Measurements from ENCODE around the gene PLCB4.

Gene PLCB4

DNA sequence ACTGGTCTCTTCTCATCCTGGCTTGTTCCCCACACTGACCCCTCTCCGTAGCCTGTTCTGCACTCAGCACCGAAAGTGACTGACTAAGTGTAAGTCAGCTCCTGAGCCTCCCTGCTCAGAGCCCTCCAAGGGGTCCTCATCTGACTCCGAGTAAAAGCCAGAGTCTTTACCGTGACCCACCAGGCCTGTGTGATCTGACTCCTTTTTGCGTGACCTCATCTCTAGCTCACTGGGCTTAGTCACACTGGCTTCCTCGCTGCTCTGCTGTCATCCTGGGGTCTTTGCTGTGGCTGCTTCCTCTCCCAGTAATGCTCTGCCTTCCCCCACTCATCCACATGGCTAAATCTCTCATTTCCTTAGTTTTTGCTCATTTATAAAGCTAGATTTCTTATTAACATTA lies 116.6 kb downstream of the PLCB4 start:
- TF ChIP-seq, protein P1, sequence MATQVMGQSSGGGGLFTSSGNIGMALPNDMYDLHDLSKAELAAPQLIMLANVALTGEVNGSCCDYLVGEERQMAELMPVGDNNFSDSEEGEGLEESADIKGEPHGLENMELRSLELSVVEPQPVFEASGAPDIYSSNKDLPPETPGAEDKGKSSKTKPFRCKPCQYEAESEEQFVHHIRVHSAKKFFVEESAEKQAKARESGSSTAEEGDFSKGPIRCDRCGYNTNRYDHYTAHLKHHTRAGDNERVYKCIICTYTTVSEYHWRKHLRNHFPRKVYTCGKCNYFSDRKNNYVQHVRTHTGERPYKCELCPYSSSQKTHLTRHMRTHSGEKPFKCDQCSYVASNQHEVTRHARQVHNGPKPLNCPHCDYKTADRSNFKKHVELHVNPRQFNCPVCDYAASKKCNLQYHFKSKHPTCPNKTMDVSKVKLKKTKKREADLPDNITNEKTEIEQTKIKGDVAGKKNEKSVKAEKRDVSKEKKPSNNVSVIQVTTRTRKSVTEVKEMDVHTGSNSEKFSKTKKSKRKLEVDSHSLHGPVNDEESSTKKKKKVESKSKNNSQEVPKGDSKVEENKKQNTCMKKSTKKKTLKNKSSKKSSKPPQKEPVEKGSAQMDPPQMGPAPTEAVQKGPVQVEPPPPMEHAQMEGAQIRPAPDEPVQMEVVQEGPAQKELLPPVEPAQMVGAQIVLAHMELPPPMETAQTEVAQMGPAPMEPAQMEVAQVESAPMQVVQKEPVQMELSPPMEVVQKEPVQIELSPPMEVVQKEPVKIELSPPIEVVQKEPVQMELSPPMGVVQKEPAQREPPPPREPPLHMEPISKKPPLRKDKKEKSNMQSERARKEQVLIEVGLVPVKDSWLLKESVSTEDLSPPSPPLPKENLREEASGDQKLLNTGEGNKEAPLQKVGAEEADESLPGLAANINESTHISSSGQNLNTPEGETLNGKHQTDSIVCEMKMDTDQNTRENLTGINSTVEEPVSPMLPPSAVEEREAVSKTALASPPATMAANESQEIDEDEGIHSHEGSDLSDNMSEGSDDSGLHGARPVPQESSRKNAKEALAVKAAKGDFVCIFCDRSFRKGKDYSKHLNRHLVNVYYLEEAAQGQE (IDR thresholded peaks at IDR 0.05; ENCODE audit: insufficient read depth in 1 of 2, low read depth in 2 of 2, low read length in 2 of 2) = no peak
- TF ChIP-seq SIN3A (IDR thresholded peaks at IDR 0.05; ENCODE audit: borderline replicate concordance, insufficient read depth, low read length) = no peak
- TF ChIP-seq FOXP2 (optimal IDR thresholded peaks at IDR 0.05; ENCODE audit: borderline replicate concordance, extremely low read depth, extremely low read length, insufficient read depth) = no peak

DNA sequence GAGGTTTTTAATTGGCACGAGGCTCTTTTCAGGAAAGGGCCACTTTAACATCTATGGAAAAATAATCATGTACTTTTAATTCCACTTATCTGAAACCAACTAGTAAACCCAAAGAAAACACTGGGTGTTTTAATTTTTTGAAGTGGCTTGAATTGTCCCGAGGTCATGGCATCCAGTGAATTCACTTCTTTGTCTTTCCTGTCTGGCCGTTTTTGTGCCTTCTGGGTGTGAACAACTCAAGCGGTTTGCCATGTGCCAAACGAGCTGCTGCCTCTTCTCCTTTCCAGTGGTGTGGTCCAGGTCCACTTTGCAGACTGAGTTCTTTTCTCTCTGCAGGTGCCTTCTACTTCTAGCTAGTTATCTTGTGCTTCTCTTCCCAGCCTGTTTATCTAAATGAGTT lies 117.5 kb downstream of the PLCB4 start:
- TF ChIP-seq POLR2AphosphoS5 (IDR thresholded peaks at IDR 0.05; ENCODE audit: low read depth, low read length) = no peak
- TF ChIP-seq, protein P1 (IDR thresholded peaks at IDR 0.05; ENCODE audit: insufficient read depth in 1 of 2, low read depth in 2 of 2, low read length in 2 of 2) = no peak
- TF ChIP-seq TAF1 (IDR thresholded peaks at IDR 0.05; ENCODE audit: borderline replicate concordance, insufficient read depth, low read length) = no peak
- no peak for TF ChIP-seq FOXP2 (optimal IDR thresholded peaks at IDR 0.05; ENCODE audit: borderline replicate concordance, extremely low read depth, extremely low read length, insufficient read depth)

DNA sequence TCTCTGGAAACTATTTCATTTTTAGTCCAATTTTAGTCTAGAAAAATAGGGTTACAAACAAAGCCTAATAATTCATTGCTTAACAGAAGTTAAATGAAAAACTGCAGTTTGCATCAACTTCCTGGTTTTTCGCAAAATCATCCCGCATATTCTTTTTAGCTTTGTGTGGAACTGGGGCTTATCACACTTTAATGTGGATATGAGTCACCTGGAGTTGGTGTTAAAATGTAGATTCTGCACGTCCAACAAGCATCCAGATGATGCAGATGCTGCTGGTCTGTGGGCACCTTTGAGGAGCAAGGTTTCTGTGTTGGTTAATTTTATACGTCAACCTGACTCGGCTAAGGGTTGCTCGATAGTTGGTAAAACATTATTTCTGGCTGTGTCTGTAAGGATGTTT lies 126.1 kb downstream of the PLCB4 start:
- TF ChIP-seq FOXP2 (optimal IDR thresholded peaks at IDR 0.05; ENCODE audit: borderline replicate concordance, extremely low read depth, extremely low read length, insufficient read depth) (no peak), TAF1 (IDR thresholded peaks at IDR 0.05; ENCODE audit: borderline replicate concordance, insufficient read depth, low read length) (no peak), POLR2AphosphoS5 (IDR thresholded peaks at IDR 0.05; ENCODE audit: low read depth, low read length) (no peak), SIN3A (IDR thresholded peaks at IDR 0.05; ENCODE audit: borderline replicate concordance, insufficient read depth, low read length) (no peak)
- TF ChIP-seq, protein P1 (IDR thresholded peaks at IDR 0.05; ENCODE audit: insufficient read depth in 1 of 2, low read depth in 2 of 2, low read length in 2 of 2) = no peak

DNA sequence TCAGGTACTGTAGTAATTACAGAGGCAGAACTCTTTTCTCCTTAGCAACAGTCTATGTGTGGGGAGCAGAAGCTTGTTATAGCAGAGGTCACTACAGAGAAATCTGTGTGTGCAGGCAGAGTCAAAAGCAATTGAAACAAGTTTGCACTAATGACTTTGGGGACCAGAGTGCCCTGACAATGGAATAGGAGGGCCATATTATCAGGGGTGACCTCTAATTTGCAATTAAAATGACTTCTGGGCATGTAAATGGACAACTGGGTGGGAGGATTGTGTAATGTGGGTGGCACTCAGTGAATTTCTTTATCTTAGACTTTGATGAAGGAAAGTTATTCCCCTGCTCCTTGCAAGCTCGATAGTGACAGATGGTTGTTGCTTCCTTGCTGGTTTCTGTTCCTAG lies 127.2 kb downstream of the PLCB4 start:
- TF ChIP-seq, protein P1 (IDR thresholded peaks at IDR 0.05; ENCODE audit: insufficient read depth in 1 of 2, low read depth in 2 of 2, low read length in 2 of 2) = no peak

DNA sequence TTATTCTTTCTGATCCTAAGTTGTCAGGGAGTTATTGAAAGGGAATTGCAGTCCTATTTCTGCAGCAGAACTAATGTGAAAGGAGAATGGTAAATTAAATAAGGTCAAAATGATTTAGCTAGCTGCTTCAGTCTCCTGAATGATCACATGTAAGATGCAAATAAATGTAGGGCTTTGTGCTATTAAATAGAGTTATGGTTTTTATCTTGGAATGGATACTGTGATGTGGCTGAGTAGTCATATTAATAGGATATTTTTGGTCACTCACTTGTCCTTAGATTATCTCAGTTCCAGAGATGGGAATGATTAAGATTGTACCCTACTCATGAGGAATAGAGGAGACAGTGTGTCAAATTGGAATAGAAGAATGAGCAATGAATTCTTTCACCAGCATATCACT lies 129.6 kb downstream of the PLCB4 start:
- TF ChIP-seq FOXP2 (optimal IDR thresholded peaks at IDR 0.05; ENCODE audit: borderline replicate concordance, extremely low read depth, extremely low read length, insufficient read depth) = no peak
- TF ChIP-seq, protein P1 (IDR thresholded peaks at IDR 0.05; ENCODE audit: insufficient read depth in 1 of 2, low read depth in 2 of 2, low read length in 2 of 2) = no peak
- no peak for TF ChIP-seq SIN3A (IDR thresholded peaks at IDR 0.05; ENCODE audit: borderline replicate concordance, insufficient read depth, low read length)
- TF ChIP-seq TAF1 (IDR thresholded peaks at IDR 0.05; ENCODE audit: borderline replicate concordance, insufficient read depth, low read length) = no peak
- no peak for TF ChIP-seq POLR2AphosphoS5 (IDR thresholded peaks at IDR 0.05; ENCODE audit: low read depth, low read length)

Measured in PFSK-1 (cell line).